Kidney glomerular epithelial cell (primary cell): Measurements from ENCODE around the gene KCTD10.

Experiments
- DNase-seq: peaks from one replicate; lab custom pipeline; 2025; lab: John Stamatoyannopoulos, UW

KCTD10 gene

GRCh38 chr12:109494348-109494881 is 17.3 kb upstream of the KCTD10 start:
- DNase-seq, result no peak

- no peak for DNase-seq
Measured at GRCh38 chr12:109493938-109494337, 16.8 kb upstream of the KCTD10 start.

GRCh38 chr12:109493090-109493489 is 16.0 kb upstream of the KCTD10 start:
- no peak for DNase-seq

- DNase-seq, result no peak
Measured at GRCh38 chr12:109492371-109492770, 15.3 kb upstream of the KCTD10 start.

GRCh38 chr12:109491671-109492070 is 14.6 kb upstream of the KCTD10 start:
- DNase-seq, result no peak

- no peak for DNase-seq
Measured at GRCh38 chr12:109489955-109490565, 13.0 kb upstream of the KCTD10 start.

GRCh38 chr12:109489016-109489954 is 12.2 kb upstream of the KCTD10 start:
- DNase-seq, result no peak

- DNase-seq, result no peak
Measured at GRCh38 chr12:109488051-109488665, 11.1 kb upstream of the KCTD10 start.

GRCh38 chr12:109487181-109488050 is 10.3 kb upstream of the KCTD10 start:
- DNase-seq, result no peak

GRCh38 chr12:109485201-109485600 is 8.1 kb upstream of the KCTD10 start:
- DNase-seq, result no peak

GRCh38 chr12:109483346-109483745 is 6.2 kb upstream of the KCTD10 start:
- no peak for DNase-seq

- DNase-seq, result no peak
Measured at GRCh38 chr12:109482894-109483293, 5.8 kb upstream of the KCTD10 start.

GRCh38 chr12:109482491-109482890 is 5.4 kb upstream of the KCTD10 start:
- DNase-seq, result no peak

- DNase-seq, result no peak
Measured at GRCh38 chr12:109481863-109482262, 4.8 kb upstream of the KCTD10 start.

- DNase-seq, result no peak
Measured at GRCh38 chr12:109480356-109480755, 3.3 kb upstream of the KCTD10 start.

GRCh38 chr12:109479761-109480160 is 2.7 kb upstream of the KCTD10 start:
- DNase-seq, result no peak

- no peak for DNase-seq
Measured at GRCh38 chr12:109477963-109478315, 839 bp upstream of the KCTD10 start.

GRCh38 chr12:109476807-109477184 is 304 bp downstream of the KCTD10 start:
- no peak for DNase-seq

GRCh38 chr12:109475993-109476806 is 900 bp downstream of the KCTD10 start:
- DNase-seq, result no peak

GRCh38 chr12:109475121-109475520 is 2.0 kb downstream of the KCTD10 start:
- DNase-seq, result no peak
